ENCODE results near the gene GNG13. TPM values are rescaled to one million over a fixed set of nuclear protein-coding genes. Genes with fewer than 3 reads are reported as not detected.

Gene GNG13
- total and polyA plus RNA-seq, 2 of the 4 experiments (the other 2 are of a cell fraction): not detected

- 56% methylated on average over 15 of the region's 39 CpGs; no CpG with 5 or more reads in 1 of the 2 experiments for WGBS, 2 experiments (ENCODE audit: extremely low coverage in 2 of 2, insufficient read length in 1 of 2)
- Histone ChIP-seq H2AK9ac (replicated peaks; ENCODE audit: low read depth, low read length, poor library complexity) (no peak overlapping the region), H3K9me1 (ENCODE audit: insufficient read depth, low read length) (no peaks in the 10 kb centered on the region), H3K27ac (ENCODE audit: insufficient read depth, low read length) (no peak overlapping the region), H3K4me1 (ENCODE audit: control insufficient read depth, insufficient read depth, low read length) (no peaks in the 10 kb centered on the region), H3K56ac (ENCODE audit: extremely low read depth, insufficient read depth, low read length) (no peak overlapping the region), H3K79me1 (ENCODE audit: low read depth in 1 of 2, low read length in 2 of 2) (no peaks in the 10 kb centered on the region), H2BK120ac (ENCODE audit: low read depth, low read length) (no peak overlapping the region), H2BK15ac (ENCODE audit: low read depth, low read length) (no peak overlapping the region), H3K9ac (ENCODE audit: low read depth, low read length) (no peak overlapping the region), H2BK20ac (ENCODE audit: low read depth, low read length) (no peak overlapping the region), H4K91ac (ENCODE audit: insufficient read depth, low read depth, low read length) (no peak overlapping the region), H4K8ac (ENCODE audit: low read depth in 2 of 2, low read length in 2 of 2) (no peak overlapping the region), H2AK5ac (ENCODE audit: low read depth, low read length) (no peak overlapping the region), H2AFZ (replicated peaks; ENCODE audit: low read length, poor library complexity) (no peak overlapping the region), H3K4ac (ENCODE audit: low read depth, low read length) (no peak overlapping the region), H3K18ac (ENCODE audit: low read depth, low read length) (no peak overlapping the region), H3K4me2 (ENCODE audit: low read depth, low read length) (no peak overlapping the region), H3K23ac (ENCODE audit: low read depth, low read length) (no peak overlapping the region), H4K20me1 (ENCODE audit: insufficient read depth, low read length) (no peaks in the 10 kb centered on the region), H3K36me3 (ENCODE audit: control insufficient read depth, insufficient read depth, low read length) (no peaks in the 10 kb centered on the region), H3K14ac (replicated peaks; ENCODE audit: low read depth, low read length) (no peak overlapping the region), H4K5ac (ENCODE audit: low read depth, low read length) (no peak overlapping the region), H2BK5ac (ENCODE audit: low read depth, low read length, poor library complexity, severe bottlenecking) (no peak overlapping the region), H3K9me3 (ENCODE audit: control insufficient read depth, insufficient read depth, low read length) (peaks cover 2% of the 10 kb centered on the region), H3K4me3 (ENCODE audit: insufficient read depth, low read depth, low read length) (no peak overlapping the region), H3K27me3 (ENCODE audit: control insufficient read depth, insufficient read depth, low read length) (peaks cover 11% of the 10 kb centered on the region)
- dilution Hi-C loops (cut with HindIII; ENCODE audit: low sequenced_read_pairs, unreplicated experiment) (no loop called here), in situ Hi-C loops (cut with MboI; ENCODE audit: low sequenced_read_pairs) (no loop called here), intact Hi-C loops (cut with micrococcal nuclease) (no loop called here)
- ChIA-PET POLR2A (ENCODE audit: unreplicated experiment) (no interaction called here), CTCF (no interaction called here)
- DNase-seq: no peak
- no peak for ATAC-seq (ENCODE audit: low read depth)
- no TSS peak for BruUV-seq (replicated peaks)
- TF ChIP-seq RFX5 (IDR thresholded peaks at IDR 0.05; ENCODE audit: low read depth, low read length) (no peak), MXI1 (IDR thresholded peaks at IDR 0.05; ENCODE audit: borderline replicate concordance, low read depth, low read length) (no peak), CEBPB (IDR thresholded peaks at IDR 0.05; ENCODE audit: low read depth, low read length) (no peak), CHD1 (IDR thresholded peaks at IDR 0.05; ENCODE audit: low read depth, low read length) (no peak), NFE2L2 (IDR thresholded peaks at IDR 0.05; ENCODE audit: low read depth, low read length) (no peak), CTCF (conservative IDR thresholded peaks at IDR 0.05; ENCODE audit: low read depth, low read length) (no peak), BHLHE40 (IDR thresholded peaks at IDR 0.05; ENCODE audit: low read depth, low read length) (no peak), RCOR1 (IDR thresholded peaks at IDR 0.05; ENCODE audit: insufficient replicate concordance, low read length) (no peak), MAZ (IDR thresholded peaks at IDR 0.05; ENCODE audit: borderline replicate concordance, low read depth, low read length) (no peak), SMC3 (IDR thresholded peaks at IDR 0.05; ENCODE audit: low read depth, low read length) (no peak), POLR2A (IDR thresholded peaks at IDR 0.05; ENCODE audit: low read depth, low read length) (no peak)
Observed at GRCh38 chr16:751152-752006, 49.2 kb downstream of the GNG13 start.

All from IMR-90 (cell line).